Activated T-cell treated with anti-CD3 and anti-CD28 coated beads, Interleukin-2, amount 50 U/mL, for 48 hours (primary cell): ENCODE measurements around the gene MRFAP1L1.
"Not testable (repeated sequence)": the region's sequence is repeated elsewhere in the genome, so short reads cannot be mapped to it uniquely, and the experiment has no call there.

Experiments
- DNase-seq, 2 experiments: peaks; one replicate each; pipeline ENCODE4 v3.0.0-alpha.2; 2020

MRFAP1L1 gene

DNA sequence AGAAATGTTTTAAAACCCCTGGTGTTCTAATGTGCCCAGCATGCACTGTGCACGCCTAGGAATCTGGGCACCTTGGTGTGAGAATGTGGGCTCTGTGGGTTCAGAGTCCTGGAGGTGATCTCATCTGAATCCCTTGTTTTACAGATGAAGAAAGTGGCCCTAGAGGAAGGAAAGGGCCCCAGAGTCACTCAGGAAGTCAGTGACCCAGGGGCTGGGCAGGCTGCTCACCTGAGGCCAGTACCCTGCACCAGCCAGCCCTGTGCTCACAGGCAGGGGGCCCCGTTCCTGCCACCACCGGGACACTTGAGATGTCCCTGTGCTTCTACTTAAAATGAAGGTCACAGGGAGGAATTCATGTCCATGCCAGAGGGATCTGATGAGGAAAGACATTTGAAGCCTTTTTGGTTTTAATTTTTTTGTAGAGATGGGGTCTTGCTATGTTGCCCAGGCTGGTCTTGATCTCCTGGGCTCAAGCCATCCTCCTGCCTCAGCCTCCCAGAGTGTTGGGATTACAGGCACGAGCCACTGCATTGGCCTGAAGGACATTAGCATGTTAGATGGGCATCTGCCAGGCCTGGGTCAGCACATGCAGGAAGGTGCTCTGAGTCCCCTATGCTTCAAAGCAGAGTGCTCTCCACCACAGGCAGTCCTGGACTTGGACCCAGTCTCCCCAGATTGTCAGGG is 23.4 kb downstream of the MRFAP1L1 start:
- DNase-seq, result no peak

DNA sequence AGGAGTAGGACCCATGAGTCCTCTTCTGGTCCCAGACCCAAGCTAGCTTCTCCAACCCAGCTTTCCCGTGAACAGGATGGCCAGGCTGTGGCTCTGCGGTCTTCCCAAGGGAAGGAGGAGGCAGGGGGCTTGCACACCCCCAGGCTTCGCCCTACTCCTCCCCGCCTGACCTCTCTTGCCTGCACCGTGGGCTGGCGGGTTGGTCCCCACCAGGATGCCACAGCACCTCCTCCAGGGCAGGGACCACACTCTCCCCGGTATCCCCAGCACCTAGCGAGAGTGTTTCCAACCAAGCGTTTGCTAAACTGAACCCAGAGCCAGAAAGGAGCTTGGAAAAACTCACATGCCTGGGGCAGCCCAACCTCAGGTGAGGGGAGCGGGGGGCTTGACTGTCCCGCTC is 25.0 kb downstream of the MRFAP1L1 start:
- no peak for DNase-seq

DNA sequence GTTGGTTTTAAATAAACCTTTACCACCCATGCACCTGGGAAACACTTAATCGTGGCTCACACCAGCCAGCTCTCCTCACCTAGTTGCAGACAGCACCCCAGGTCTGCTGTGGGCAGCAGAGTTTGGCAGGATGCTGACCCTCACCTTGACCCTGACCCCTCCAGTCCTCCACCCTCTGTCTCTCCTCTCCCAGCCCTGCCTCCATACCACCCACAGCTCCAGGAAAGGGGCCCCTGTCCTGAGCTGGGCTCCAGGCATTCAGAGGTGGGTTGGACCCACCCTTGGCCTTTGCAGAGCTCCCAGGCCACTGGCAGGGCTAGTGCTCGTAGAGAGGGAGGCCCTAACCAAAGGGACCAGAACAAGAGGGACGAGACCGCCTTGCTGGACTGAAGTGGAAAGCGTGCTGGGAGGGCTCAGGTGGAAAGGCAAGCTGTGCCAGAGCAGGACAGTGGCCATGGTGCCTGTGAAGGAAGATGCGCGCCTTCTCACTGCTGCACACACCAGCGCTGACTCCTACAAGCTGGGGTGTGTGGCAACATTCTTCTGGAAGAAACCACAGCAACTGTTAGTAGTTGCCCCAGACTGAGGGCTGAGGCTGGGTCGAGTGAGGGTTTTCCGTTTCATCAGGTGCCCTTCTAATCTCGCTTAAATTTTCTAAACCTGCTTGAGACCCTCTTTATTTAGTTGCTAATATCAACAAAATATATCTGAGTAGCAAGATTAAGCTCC is 26.6 kb downstream of the MRFAP1L1 start:
- no peak for DNase-seq

DNA sequence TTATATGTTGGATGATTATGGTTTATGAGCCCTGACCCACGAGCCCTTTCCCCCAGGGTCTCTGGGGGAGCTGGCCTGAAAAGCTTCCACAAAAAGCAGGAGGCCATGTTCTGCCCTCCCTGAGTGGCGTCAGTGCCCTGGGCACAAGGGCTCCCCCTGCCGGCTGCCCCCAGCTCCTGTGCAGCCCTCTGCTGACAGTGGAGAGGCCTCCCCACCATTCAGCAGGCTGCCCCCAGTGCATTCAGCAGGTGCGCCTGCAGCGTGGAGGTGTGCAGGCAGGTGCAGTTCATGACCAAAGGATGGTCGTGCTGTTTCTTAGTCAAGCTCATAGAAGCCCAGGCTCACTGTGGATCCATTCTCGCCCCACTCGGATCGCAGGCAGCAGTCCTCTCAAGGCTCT is 28.5 kb downstream of the MRFAP1L1 start:
- DNase-seq, result no peak

DNA sequence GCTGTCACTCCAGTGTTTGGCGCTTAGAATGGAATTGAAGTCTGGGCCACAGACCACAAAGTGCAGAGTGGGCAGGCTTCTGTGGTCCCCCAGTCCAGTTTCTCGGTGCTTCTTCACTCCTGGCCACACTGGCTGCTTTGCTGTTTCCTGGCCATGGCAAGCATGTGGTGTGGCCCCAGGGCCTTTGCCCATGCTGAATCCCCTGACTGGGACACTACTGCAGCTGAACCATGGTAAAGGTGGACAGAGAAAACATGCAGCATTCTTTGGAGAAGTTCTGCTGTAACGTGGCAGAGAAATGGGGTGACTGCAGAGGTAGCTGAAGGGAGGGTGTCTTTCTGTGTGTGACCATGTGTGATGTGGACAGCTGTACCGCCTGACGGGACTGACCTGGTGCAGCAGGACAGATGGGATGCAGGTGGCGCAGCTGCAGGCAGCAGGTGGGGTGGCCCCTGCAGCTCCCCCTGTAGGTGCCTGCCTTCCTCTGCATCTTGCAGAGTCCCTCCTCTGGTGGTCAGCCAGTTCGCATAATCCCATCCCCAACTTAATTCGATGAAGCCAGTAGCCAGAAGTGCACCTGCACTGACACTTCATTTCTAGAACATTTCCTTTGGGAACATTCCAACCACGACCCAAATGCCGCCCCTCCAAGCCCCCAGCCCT is 29.2 kb downstream of the MRFAP1L1 start:
- DNase-seq, result no peak

DNA sequence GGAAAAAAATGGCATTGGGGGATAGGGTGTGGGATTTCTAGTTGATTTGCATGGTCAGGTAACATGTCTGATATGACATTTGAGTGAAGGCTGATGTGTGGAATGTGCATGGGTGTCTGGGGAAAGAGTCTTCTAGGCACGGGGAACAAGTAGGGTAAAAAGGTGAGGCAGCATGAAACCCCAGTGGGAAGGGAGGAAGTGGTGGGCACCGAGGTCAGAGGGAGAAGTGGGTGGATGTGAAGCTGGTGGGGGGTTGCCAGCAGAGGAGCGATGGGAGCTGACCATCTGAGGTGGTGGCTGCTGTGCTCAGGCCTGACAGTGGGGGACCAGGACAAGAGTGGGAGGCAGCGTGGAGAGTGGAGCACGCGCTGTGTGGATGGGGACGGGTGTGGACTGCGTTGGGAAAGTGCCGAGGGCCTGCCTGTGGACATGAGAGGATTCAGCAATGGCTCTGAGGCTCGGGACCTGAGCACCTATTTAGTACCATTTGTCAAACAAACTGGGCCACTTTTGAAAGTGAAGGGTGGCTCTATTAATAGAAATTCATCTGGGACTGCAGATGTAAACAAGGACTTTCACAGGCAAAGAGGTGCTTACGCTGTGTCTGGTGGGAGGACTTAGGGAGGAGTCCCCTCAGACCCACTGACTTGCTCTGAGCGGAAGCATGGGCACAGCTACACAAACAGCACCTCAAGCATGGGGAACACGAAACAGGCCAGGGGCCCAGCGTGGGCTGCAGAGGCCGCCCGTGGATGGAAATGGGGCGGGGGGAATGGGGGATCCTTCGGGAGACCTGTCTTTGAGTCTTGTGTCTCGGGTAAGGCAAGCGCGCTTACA is 32.7 kb downstream of the MRFAP1L1 start:
- DNase-seq, result no peak

DNA sequence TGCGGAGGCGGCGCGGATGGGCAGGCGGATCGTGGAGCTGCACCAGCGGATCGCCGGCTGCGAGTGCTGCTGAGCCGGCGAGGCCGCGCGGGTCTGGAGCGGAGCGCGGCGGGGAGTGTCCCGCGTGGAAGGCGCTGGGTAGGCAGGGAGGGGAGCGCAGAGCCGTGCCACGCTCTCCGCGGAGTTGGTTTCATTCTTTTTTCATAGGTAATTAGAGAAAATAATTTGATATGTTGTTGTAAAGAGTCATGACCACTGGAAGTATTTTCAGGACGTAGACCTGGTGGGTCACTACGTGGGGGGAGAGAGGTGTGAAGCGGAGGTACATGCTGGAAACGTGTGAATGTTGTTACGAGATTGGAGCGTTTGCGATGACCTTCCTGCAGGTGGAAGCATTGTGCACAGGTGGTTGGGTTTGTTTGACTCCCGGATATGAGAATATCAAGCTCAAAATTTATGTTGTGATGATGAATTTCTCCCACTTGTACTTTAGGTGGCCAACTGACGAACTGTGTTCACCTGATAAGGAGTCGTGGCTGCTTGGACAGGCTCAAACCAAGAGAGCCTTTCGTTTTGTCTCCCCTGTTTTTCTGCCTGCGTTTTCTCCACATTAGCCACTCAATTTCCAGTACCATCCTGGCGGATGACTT is 35.0 kb downstream of the MRFAP1L1 start:
- DNase-seq, result peak; percentile 68 to 70

DNA sequence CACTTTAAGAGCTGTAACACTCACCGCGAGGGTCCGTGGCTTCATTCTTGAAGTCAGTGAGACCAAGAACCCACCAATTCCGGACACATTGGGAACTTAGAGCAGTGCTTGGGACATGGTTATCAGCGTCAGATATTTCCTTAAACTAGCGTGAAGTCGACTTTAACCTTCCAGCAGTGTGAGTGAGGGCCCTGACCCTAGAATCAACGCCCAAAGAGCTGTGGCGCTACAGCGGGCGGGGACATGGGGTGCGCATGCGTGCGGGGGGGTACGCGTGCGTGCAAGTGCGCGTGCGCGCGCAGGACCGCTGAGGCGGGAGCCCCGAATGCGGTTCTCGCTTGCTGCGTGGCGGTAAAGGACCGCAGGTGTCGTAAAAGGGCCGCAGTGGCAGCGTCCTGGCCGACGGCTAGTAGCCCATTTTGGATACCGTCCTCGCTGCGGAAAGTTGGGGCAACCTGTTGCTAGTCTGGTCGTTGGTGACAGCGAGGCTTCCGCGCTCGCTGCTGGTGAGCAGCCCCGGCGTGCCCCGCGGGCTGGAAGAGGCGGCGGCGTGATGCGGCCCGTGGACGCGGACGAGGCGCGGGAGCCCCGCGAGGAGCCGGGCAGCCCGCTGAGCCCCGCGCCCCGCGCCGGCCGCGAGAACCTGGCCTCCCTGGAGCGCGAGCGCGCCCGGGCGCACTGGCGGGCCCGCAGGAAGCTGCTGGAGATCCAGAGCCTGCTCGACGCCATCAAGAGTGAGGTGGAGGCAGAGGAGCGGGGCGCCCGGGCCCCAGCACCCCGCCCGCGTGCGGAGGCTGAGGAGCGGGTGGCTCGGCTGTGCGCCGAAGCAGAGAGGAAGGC is 35.8 kb downstream of the MRFAP1L1 start:
- DNase-seq, result peak; percentile 90 to 93

DNA sequence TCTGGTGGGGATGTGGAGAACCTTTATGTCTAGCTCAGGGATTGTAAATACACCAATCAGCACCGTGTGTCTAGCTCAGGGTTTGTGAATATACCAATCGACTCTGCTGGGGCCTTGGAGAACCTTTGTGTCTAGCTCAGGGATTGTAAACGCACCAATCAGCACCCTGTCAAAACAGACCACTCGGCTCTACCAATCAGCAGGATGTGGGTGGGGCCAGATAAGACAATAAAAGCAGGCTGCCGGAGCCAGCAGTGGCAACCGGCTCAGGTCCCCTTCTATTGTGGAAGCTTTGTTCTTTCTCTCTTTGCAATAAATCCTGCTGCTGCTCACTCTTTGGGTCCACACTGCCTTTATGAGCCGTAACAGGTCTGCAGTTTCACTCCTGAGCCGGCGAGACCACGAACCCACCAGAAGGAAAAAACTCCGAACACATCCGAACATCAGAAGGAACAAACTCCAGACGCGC is 36.4 kb downstream of the MRFAP1L1 start:
- DNase-seq, result peak; percentile 81 to 83

DNA sequence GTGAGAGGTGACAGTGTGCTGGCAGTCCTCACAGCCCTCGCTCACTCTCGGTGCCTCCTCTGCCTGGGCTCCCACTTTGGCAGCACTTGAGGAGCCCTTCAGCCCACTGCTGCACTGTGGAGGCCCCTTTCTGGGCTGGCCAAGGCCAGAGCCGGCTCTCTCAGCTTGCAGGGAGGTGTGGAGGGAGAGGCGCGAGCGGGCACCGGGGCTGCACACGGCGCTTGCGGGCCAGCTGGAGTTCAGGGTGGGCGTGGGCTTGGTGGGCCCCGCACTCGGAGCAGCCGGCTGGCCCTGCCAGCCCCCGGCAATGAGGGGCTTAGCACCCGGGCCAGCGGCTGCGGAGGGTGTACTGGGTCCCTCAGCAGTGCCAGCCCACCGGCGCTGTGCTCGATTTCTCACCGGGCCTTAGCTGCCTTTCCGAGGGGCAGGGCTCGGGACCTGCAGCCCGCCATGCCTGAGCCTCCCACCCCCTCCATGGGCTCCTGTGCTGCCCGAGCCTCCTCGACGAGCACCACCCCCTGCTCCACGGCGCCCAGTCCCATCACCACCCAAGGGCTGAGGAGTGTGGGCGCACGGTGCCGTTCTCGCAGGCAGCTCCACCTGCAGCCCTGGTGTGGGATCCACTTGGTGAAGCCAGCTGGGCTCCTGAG is 37.0 kb downstream of the MRFAP1L1 start:
- DNase-seq, result not testable (repeated sequence)

DNA sequence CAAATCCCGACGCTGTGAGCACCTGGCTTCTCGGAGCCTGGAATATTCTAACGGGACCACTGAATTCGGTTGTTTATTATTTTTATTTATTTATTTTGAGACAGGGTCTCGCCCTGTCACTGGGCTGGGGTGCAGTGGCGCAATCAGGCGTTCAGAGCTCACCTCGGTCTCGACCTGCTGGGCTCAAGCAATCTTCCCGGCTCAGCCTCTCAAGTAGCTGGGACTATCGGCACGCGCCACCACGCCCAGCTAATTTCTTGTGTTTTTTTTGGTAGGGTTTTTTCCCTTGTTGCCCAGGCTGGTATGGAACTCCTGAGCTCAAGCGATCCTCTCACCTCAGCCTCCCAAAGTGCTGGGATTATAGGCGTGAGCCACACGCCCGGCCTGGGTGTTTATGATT is 37.5 kb downstream of the MRFAP1L1 start:
- DNase-seq, result no peak

DNA sequence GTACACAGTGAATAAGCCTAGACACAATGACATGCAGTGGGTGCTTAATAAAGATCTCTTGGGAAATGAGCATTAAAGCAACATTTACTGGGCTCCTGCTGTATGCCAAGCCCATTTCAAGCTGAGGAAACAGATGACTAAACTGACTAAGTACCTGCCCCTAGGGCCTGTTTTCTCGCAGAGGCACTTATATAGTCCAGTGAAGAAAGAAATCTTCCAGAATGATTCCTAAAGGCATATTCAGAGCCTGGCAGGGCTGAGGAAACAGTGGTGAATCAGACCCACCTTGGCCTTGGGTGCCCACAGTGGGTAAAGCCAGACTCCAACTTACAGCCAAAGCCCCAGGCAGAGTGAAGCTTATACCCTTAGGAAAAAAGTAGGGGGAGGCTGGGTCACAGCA is 38.0 kb downstream of the MRFAP1L1 start:
- DNase-seq, result no peak

DNA sequence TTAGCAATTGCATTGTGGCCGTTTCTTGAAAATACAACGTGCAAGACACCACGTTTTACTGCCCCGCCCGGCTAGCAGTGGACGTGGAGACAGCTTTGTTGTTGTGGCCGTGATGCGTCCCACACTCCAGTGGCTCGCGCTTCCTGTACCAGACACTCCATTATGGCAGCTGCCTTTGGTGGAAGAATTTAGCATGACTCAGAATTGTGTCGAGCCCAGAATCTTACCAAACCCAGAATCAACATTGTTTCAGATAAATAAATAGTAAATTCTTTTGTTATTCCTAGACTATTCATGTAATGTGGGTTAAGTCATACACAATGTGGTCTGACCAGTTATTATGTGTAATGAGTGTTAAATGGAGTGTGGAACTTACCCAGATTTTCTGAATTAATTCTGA is 41.3 kb downstream of the MRFAP1L1 start:
- DNase-seq, result no peak

DNA sequence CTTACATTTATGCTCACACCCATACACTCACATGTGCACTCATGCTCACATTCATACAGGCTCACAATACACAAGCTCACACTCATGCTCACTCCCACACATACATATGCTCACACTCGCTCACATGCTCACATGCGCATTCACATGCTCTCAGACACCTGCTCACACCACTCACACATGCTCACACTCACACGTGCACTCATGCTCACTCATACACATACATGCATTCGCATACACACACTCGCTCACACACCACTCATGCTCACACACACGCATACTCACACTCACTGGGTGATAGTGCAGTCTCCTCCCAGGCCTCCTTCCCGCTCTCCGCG is 44.4 kb downstream of the MRFAP1L1 start:
- DNase-seq, result no peak

DNA sequence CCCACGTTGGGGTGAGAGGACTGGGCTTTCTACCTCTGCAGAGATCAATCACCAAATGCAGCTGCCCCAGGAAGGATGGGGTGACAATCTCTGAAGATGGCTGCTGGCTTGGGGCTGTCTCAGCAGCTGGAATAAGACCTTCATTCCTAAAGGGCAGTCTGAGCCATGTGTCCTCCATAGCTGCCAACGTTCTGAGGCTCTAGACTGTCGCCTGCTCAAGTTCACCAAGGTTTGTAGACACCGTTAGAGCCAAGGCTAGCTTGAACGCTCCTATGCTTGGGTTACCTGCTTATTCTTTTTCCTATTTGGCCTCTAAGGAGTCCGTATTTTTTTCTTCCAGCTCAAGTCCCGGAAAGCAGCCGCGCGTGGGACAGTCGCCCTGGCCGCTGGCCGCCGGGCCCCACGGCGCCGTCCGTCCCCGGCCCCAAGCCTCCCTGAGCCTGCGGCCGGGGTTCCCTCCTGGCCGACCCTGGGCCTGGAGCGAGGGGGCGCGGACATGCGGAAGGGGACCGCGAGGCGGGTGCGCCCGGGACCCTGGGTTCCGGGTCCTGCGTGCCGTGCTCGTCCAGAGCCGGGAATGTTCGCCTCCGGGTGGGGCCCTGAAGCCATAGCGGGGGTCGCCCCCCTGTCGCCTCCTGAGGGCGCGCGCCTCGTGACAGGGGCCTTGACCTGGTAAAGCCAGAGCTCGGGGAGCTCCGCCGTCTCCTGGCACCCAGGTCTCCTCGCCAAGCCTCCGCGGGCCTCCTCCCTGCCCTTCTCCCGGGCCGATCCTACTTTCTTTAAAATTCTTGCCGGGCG is 45.9 kb downstream of the MRFAP1L1 start:
- DNase-seq, result no peak

DNA sequence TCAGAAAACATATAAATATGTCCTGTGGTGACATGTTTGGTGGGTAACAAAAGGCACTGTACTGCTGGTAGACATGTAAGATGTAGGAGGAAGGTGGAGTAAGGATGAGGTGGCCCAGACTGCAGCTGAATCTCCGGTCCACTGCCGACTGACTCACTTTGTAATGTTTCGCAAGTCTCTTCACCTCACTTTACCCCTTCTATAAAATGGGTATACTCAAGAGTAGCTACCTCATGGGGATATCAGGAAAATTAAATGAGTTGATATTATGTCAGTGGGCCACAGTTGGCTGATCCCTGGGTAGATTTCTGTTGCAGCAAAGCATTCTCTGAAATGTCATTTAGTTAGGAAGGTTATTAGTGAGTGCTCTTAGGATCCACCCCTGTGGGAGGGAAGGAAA is 47.1 kb downstream of the MRFAP1L1 start:
- no peak for DNase-seq

DNA sequence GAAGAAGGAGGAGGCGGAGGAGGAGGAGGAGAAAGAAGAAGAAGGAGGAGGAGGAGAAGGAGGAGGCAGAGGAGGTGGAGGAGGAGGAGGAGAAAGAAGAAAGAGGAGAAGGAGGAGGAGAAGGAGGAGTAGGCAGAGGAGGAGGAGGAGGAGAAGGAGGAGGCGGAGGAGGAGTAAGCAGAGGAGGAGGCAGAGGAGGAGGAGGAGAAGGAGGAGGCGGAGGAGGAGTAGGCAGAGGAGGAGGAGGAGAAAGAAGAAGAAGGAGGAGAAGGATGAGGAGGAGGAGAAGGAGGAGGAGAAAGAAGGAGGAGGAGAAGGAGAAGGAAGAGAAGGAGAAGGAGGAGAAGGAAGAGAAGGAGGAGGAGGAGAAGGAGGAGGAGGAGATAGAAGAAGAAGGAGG is 49.2 kb downstream of the MRFAP1L1 start:
- DNase-seq, result no peak

DNA sequence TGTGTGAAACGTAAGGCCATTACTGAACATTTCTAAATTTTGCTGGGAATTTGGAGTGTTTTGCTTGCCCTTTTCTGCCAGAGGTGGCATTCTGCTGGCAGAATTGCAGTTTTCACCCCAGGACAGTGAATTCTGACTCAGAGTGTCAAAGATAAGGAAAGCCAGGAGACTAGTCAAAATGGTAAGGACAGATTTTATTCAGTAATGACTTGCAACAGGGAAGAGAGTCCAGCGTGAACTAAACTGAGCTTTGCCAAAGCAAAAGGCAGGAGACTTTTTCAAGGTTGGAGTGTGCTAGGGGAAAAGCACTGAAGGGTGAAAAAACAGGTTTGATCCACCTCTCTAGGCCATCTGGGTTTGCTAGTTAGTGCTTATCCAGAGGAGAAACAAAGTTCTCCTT is 49.8 kb downstream of the MRFAP1L1 start:
- DNase-seq, result no peak

DNA sequence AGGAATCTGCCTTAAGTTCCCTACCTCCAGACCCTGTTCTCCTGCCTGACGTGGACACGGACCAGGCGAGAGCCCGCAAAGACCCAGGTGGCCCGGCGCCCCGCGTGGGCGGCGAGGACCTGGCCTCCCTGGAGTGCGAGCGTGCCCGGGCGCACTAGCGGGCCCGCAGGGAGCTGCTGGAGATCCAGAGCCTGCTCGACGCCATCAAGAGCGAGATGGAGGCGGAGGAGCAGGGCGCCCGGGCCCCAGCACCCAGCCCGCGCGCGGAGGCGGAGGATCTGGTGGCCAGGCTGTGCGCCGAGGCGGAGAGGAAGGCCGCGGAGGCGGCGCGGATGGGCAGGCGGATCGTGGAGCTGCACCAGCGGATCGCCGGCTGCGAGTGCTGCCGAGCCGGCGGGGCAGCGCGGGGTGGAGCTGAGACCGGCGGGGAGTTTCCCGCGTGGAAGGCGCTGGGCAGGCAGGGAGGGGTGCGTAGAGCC is 51.0 kb downstream of the MRFAP1L1 start:
- peak; percentile 53 to 68 for DNase-seq

DNA sequence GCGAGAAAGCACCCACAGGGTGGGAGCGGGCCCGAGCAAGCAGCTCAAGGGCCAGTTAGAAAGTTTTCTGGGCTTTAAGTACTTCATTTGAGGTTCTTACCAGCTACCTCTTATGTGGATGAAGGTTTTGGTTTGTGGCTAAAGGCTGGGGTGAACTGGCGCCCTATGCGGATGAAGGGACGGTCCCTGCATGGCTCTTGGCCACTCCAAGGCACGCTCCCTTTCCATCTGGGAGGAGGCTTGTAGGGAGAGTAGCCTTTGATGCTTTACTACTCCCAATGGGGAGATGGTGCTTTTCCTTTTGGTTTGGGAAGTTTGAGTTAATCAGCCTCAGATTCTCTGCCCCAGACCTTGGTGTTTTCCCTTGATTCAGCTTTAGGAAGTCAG is 51.5 kb downstream of the MRFAP1L1 start:
- no peak for DNase-seq
